ENCODE data around the gene MYH9.

MYH9 gene

GRCh38 chr22:36305813-36306212, 82.0 kb downstream of the MYH9 start:
- Mint-ChIP-seq H3K9me3 (no peaks in the 10 kb centered on the region), H3K27ac (no peak overlapping the region), H3K36me3 (ENCODE audit: low read depth) (peaks cover 73% of the 10 kb centered on the region), H3K4me3 (no peak overlapping the region), H3K27me3 (ENCODE audit: low read depth) (no peaks in the 10 kb centered on the region), H3K4me1 (no peaks in the 10 kb centered on the region)
- TF ChIP-seq, protein P1, sequence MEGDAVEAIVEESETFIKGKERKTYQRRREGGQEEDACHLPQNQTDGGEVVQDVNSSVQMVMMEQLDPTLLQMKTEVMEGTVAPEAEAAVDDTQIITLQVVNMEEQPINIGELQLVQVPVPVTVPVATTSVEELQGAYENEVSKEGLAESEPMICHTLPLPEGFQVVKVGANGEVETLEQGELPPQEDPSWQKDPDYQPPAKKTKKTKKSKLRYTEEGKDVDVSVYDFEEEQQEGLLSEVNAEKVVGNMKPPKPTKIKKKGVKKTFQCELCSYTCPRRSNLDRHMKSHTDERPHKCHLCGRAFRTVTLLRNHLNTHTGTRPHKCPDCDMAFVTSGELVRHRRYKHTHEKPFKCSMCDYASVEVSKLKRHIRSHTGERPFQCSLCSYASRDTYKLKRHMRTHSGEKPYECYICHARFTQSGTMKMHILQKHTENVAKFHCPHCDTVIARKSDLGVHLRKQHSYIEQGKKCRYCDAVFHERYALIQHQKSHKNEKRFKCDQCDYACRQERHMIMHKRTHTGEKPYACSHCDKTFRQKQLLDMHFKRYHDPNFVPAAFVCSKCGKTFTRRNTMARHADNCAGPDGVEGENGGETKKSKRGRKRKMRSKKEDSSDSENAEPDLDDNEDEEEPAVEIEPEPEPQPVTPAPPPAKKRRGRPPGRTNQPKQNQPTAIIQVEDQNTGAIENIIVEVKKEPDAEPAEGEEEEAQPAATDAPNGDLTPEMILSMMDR (IDR thresholded peaks at IDR 0.05; ENCODE audit: unreplicated experiment in 3 of 3) = no peak

DNA sequence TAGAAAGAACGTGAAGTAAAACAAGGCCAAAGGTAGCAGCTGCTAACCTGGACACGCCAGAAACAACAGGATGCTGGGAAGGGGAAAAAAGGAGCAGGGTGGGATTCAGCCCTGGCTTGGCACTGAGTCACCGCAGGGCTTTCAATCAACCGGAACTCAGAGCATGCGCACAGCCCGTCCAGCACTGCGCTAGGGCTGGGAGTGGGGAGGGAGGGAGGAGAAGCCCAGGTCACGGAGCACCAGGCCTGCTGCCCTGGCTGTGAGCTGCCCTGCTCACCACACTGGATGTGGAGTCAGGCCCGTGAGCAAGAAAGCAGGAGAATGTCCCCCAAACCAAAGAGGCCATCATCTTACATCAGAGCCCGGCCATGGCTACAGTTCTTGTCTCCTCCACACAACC, 83.3 kb downstream of the MYH9 start:
- TF ChIP-seq, protein P1 (IDR thresholded peaks at IDR 0.05; ENCODE audit: unreplicated experiment in 3 of 3) = no peak
- no peaks in the 10 kb centered on the region for H3K27me3 Mint-ChIP-seq (ENCODE audit: low read depth)
- H3K9me3 Mint-ChIP-seq = no peaks in the 10 kb centered on the region
- no peak overlapping the region for H3K27ac Mint-ChIP-seq
- H3K4me3 Mint-ChIP-seq = no peak overlapping the region
- peaks cover 71% of the 10 kb centered on the region for H3K36me3 Mint-ChIP-seq (ENCODE audit: low read depth)
- no peaks in the 10 kb centered on the region for H3K4me1 Mint-ChIP-seq

- Mint-ChIP-seq H3K9me3 (no peaks in the 10 kb centered on the region), H3K27me3 (ENCODE audit: low read depth) (no peaks in the 10 kb centered on the region), H3K4me1 (no peaks in the 10 kb centered on the region), H3K4me3 (no peak overlapping the region), H3K27ac (no peak overlapping the region), H3K36me3 (ENCODE audit: low read depth) (peaks cover 67% of the 10 kb centered on the region)
- TF ChIP-seq, protein P1 (IDR thresholded peaks at IDR 0.05; ENCODE audit: unreplicated experiment in 3 of 3) = no peak
Observed at GRCh38 chr22:36303874-36304273, 83.9 kb downstream of the MYH9 start.

DNA sequence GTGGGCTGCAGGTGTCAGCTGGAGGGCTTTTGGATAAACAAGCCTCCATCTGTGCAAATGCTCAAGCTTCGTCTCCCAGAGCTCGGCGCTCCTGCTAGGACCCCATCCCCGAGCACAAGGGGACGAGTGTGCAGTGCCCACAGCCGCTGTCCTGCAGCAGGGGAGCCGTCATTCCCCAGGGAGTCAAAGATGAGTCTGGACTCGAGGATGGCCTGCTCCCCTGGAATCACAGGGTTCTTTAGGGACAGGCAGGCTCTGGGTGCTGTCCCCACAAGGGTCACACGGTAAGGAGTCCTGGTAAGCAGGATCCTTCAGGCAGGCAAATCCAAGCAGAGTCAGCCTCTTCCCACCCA, 84.7 kb downstream of the MYH9 start:
- no peak overlapping the region for H3K4me3 Mint-ChIP-seq
- no peaks in the 10 kb centered on the region for H3K27me3 Mint-ChIP-seq (ENCODE audit: low read depth)
- TF ChIP-seq, protein P1 (IDR thresholded peaks at IDR 0.05; ENCODE audit: unreplicated experiment in 3 of 3) = no peak
- H3K4me1 Mint-ChIP-seq = no peaks in the 10 kb centered on the region
- H3K36me3 Mint-ChIP-seq (ENCODE audit: low read depth) = peaks cover 64% of the 10 kb centered on the region
- no peaks in the 10 kb centered on the region for H3K9me3 Mint-ChIP-seq
- H3K27ac Mint-ChIP-seq = no peak overlapping the region

DNA sequence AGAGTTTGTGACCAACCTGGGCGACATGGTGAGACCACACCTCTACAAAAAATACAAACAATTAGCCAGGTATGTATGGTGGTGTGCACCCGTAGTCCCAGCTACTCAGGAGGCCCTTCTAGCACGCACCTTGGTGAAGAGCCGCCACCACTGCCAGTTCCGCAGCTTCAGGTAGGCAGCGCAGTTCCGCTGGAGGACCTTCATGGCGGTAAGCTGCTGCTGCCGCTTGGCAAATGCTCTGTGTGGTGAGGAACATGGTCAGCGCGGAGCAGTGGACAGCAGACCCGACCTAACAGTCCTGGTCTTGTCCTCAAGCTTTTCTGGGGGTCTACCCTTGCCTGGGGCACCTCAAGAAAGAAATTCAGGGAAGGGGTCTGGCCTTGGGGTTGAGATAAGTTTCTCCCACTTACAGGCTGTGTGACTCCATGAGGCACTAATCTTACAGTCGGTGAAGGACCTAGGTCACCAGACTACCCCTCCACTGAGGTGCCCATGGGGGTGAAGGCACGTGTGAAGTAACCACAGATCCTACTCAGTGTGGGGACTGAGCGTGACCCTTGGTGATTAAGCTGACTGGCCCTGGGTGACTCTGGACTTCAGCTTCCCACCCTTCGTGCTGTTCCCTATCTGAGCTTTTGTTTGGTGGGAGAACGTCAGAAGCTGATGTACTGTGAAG, 85.2 kb downstream of the MYH9 start:
- TF ChIP-seq, protein P1 (IDR thresholded peaks at IDR 0.05; ENCODE audit: unreplicated experiment in 3 of 3) = no peak
- Mint-ChIP-seq H3K9me3 (no peaks in the 10 kb centered on the region), H3K4me1 (no peaks in the 10 kb centered on the region), H3K27me3 (ENCODE audit: low read depth) (no peaks in the 10 kb centered on the region), H3K36me3 (ENCODE audit: low read depth) (peaks cover 66% of the 10 kb centered on the region), H3K4me3 (no peak overlapping the region), H3K27ac (no peak overlapping the region)

- Mint-ChIP-seq H3K9me3 (no peaks in the 10 kb centered on the region), H3K27ac (no peak overlapping the region), H3K4me3 (no peak overlapping the region), H3K4me1 (no peaks in the 10 kb centered on the region), H3K36me3 (ENCODE audit: low read depth) (peaks cover 67% of the 10 kb centered on the region), H3K27me3 (ENCODE audit: low read depth) (no peaks in the 10 kb centered on the region)
- TF ChIP-seq, protein P1 (IDR thresholded peaks at IDR 0.05; ENCODE audit: unreplicated experiment in 3 of 3) = no peak
Observed at GRCh38 chr22:36301851-36302250, 85.9 kb downstream of the MYH9 start.

Measured in nephron (organoid).